Stomach smooth muscle (tissue), 2 donors: ENCODE measurements around the gene ELOVL4.

Experiments
- H3K27ac ChIP-seq: one replicate; pipeline ENCODE4 v1.7.0; 2013; ENCODE audit warnings: mild to moderate bottlenecking, low read length, inconsistent platforms
- H3K27me3 ChIP-seq, 2 donors: one replicate each; pipeline ENCODE4 v1.7.0; 2013; ENCODE audit warnings: low read length in 2 of 2; ENCODE audit not compliant: insufficient read depth in 2 of 2, control insufficient read depth in 1 of 2
- H3K36me3 ChIP-seq, 2 donors: one replicate each; pipeline ENCODE4 v1.7.0; 2013; ENCODE audit warnings: low read length in 2 of 2; ENCODE audit not compliant: control insufficient read depth in 2 of 2, insufficient read depth in 2 of 2
- H3K4me1 ChIP-seq: one replicate; pipeline ENCODE4 v1.7.0; 2013; ENCODE audit warnings: low read length; ENCODE audit not compliant: control insufficient read depth, insufficient read depth
- H3K4me3 ChIP-seq, 2 donors: one replicate each; pipeline ENCODE4 v1.7.0; 2013; ENCODE audit warnings: low read length in 2 of 2
- H3K9ac ChIP-seq, 2 donors: one replicate each; pipeline ENCODE4 v1.7.0; 2013; ENCODE audit warnings: low read length in 2 of 2, mild to moderate bottlenecking in 1 of 2
- H3K9me3 ChIP-seq, 2 donors: one replicate each; pipeline ENCODE4 v1.7.0; 2013; ENCODE audit warnings: low read length in 2 of 2; ENCODE audit not compliant: control insufficient read depth in 2 of 2
- donor health status: healthy.
- donor health status: Pancreatic carcinoma.

The ELOVL4 gene

GRCh38 chr6:79947191-79948186 lies at the start of gene ELOVL4:
TSS of gene ELOVL4 (minus strand) at chr6:79947553. CDS start at chr6:79947279, 274 bp downstream.
- H3K27me3 ChIP-seq, result no peaks in the 10 kb centered on the region

GRCh38 chr6:79993911-79994309 lies 46.6 kb upstream of the ELOVL4 start:
- Histone ChIP-seq H3K27me3 (no peaks in the 10 kb centered on the region), H3K36me3 (no peaks in the 10 kb centered on the region), H3K4me1 (no peaks in the 10 kb centered on the region), H3K9ac (no peak overlapping the region), H3K9me3 (no peaks in the 10 kb centered on the region), H3K4me3 (no peak overlapping the region), H3K27ac (no peak overlapping the region)

More at GRCh38 chr6:79947191-79948186, at the start of gene ELOVL4:
- Histone ChIP-seq H3K4me1 (no peaks in the 10 kb centered on the region), H3K27ac (no peak within 1 kb of the TSS), H3K9me3 (no peaks in the 10 kb centered on the region), H3K9ac (peak within 1 kb of the TSS; percentile 23 to 37), H3K4me3 (peak within 1 kb of the TSS; percentile 66 to 79), H3K36me3 (no peaks in the 10 kb centered on the region)

GRCh38 chr6:79993012-79993910 lies 45.9 kb upstream of the ELOVL4 start:
- no peaks in the 10 kb centered on the region for H3K36me3 ChIP-seq

GRCh38 chr6:79989641-79990040 lies 42.3 kb upstream of the ELOVL4 start:
- Histone ChIP-seq H3K9me3 (no peaks in the 10 kb centered on the region), H3K9ac (no peak overlapping the region), H3K4me3 (no peak overlapping the region), H3K27ac (no peak overlapping the region), H3K4me1 (no peaks in the 10 kb centered on the region), H3K27me3 (no peaks in the 10 kb centered on the region), H3K36me3 (no peaks in the 10 kb centered on the region)

More at GRCh38 chr6:79993012-79993910, 45.9 kb upstream of the ELOVL4 start:
- Histone ChIP-seq H3K9ac (no peak overlapping the region), H3K9me3 (no peaks in the 10 kb centered on the region), H3K27ac (no peak overlapping the region), H3K4me1 (no peaks in the 10 kb centered on the region), H3K4me3 (no peak overlapping the region), H3K27me3 (no peaks in the 10 kb centered on the region)

GRCh38 chr6:79985128-79985527 lies 37.8 kb upstream of the ELOVL4 start:
- Histone ChIP-seq H3K36me3 (no peaks in the 10 kb centered on the region), H3K9ac (no peak overlapping the region), H3K4me1 (no peaks in the 10 kb centered on the region), H3K9me3 (no peaks in the 10 kb centered on the region), H3K4me3 (no peak overlapping the region), H3K27ac (no peak overlapping the region), H3K27me3 (no peaks in the 10 kb centered on the region)

GRCh38 chr6:79984261-79984660 lies 36.9 kb upstream of the ELOVL4 start:
- Histone ChIP-seq H3K27me3 (no peaks in the 10 kb centered on the region), H3K9me3 (no peaks in the 10 kb centered on the region), H3K4me1 (no peaks in the 10 kb centered on the region), H3K9ac (no peak overlapping the region), H3K4me3 (no peak overlapping the region), H3K27ac (no peak overlapping the region), H3K36me3 (no peaks in the 10 kb centered on the region)

- no peaks in the 10 kb centered on the region for H3K9me3 ChIP-seq
- H3K4me1 ChIP-seq, result no peaks in the 10 kb centered on the region
Measured at GRCh38 chr6:79981652-79982051, 34.3 kb upstream of the ELOVL4 start.

GRCh38 chr6:79971193-79971592 lies 23.8 kb upstream of the ELOVL4 start:
- peaks cover 4 to 10% of the 10 kb centered on the region in 2 donors for H3K9me3 ChIP-seq
- no peaks in the 10 kb centered on the region for H3K36me3 ChIP-seq
- H3K27ac ChIP-seq, result no peak overlapping the region

More at GRCh38 chr6:79981652-79982051, 34.3 kb upstream of the ELOVL4 start:
- H3K9ac ChIP-seq, result no peak overlapping the region
- no peak overlapping the region for H3K4me3 ChIP-seq
- H3K27me3 ChIP-seq, result no peaks in the 10 kb centered on the region
- H3K27ac ChIP-seq, result no peak overlapping the region
- H3K36me3 ChIP-seq, result no peaks in the 10 kb centered on the region

GRCh38 chr6:79969784-79970183 lies 22.4 kb upstream of the ELOVL4 start:
- no peak overlapping the region for H3K9ac ChIP-seq
- H3K9me3 ChIP-seq, result peaks cover 4 to 10% of the 10 kb centered on the region in 2 donors
- H3K27ac ChIP-seq, result no peak overlapping the region
- H3K4me1 ChIP-seq, result no peaks in the 10 kb centered on the region
- H3K36me3 ChIP-seq, result no peaks in the 10 kb centered on the region
- no peak overlapping the region for H3K4me3 ChIP-seq
- no peaks in the 10 kb centered on the region for H3K27me3 ChIP-seq

More at GRCh38 chr6:79971193-79971592, 23.8 kb upstream of the ELOVL4 start:
- H3K27me3 ChIP-seq, result no peaks in the 10 kb centered on the region
- no peak overlapping the region for H3K9ac ChIP-seq
- no peak overlapping the region for H3K4me3 ChIP-seq
- H3K4me1 ChIP-seq, result no peaks in the 10 kb centered on the region

- no peak overlapping the region for H3K4me3 ChIP-seq
- no peaks in the 10 kb centered on the region for H3K4me1 ChIP-seq
- peaks cover 4 to 10% of the 10 kb centered on the region in 2 donors for H3K9me3 ChIP-seq
- no peak overlapping the region for H3K9ac ChIP-seq
- H3K27me3 ChIP-seq, result no peaks in the 10 kb centered on the region
- H3K36me3 ChIP-seq, result no peaks in the 10 kb centered on the region
- H3K27ac ChIP-seq, result no peak overlapping the region
Measured at GRCh38 chr6:79967178-79967577, 19.8 kb upstream of the ELOVL4 start.
